Urinary bladder (tissue), 4 donors: ENCODE measurements around the gene FEV. TPM values are rescaled to one million over a fixed set of nuclear protein-coding genes. Genes with fewer than 3 reads are reported as not detected.
A peak's percentile ranks its signal among the peaks of the same experiment; 100 is the strongest.

ENCODE experiments used
- DNase-seq: peaks from one replicate; pipeline ENCODE4 v3.0.0-alpha.2; 2015; ENCODE audit errors: extremely low spot score
- H3K27ac ChIP-seq: one replicate; pipeline ENCODE4 v1.5.1; 2013; ENCODE audit warnings: low read depth, mild to moderate bottlenecking, moderate library complexity
- H3K36me3 ChIP-seq: one replicate; pipeline ENCODE4 v1.6.1; 2013; ENCODE audit warnings: mild to moderate bottlenecking, moderate library complexity; ENCODE audit not compliant: insufficient read depth
- H3K4me1 ChIP-seq: one replicate; pipeline ENCODE4 v1.6.1; 2013; ENCODE audit warnings: mild to moderate bottlenecking, moderate library complexity; ENCODE audit not compliant: insufficient read depth
- H3K4me3 ChIP-seq: one replicate; pipeline ENCODE4 v1.5.1; 2013; ENCODE audit warnings: low read depth, low read length
- WGBS: extraction: QIAGEN DNeasy Blood & Tissue Kit; methylation state at CpG from one replicate; pipeline ENCODE4 v1.1.7; 2013; 5-methylcytosine and 5-hydroxymethylcytosine counted together
- polyA plus RNA-seq: library from polyadenylated mRNA; stranded (reverse); fragments of 200-250 nt; gene quantifications from one replicate; pipeline ENCODE4 v1.2.3, GENCODE V29; 2013
- total RNA-seq: library from RNA; depleted of rRNA; stranded (reverse); fragments of >200 nt; gene quantifications from one replicate; pipeline ENCODE4 v1.2.3, GENCODE V29; 2014
- donor health status: healthy with polysubstance abuse.
- donor health status: healthy.

The FEV gene
- total and polyA plus RNA-seq, 2 donors, result not detected

- no peaks in the 10 kb centered on the region for H3K36me3 ChIP-seq
- H3K4me1 ChIP-seq, result no peaks in the 10 kb centered on the region
- WGBS, result 12% methylated on average over 34 of the region's 34 CpGs
- DNase-seq, result no peak
- no peak overlapping the region for H3K4me3 ChIP-seq
- H3K27ac ChIP-seq, result no peak overlapping the region
Measured at GRCh38 chr2:218961651-218962570, 23.1 kb downstream of the FEV start.

- DNase-seq, result no peak
- Histone ChIP-seq H3K27ac (no peak overlapping the region), H3K4me1 (no peaks in the 10 kb centered on the region), H3K4me3 (no peak overlapping the region), H3K36me3 (no peaks in the 10 kb centered on the region)
- WGBS, result 5% methylated on average over 4 of the region's 4 CpGs
Measured at GRCh38 chr2:218961229-218961628, 23.8 kb downstream of the FEV start.

- no peak overlapping the region for H3K27ac ChIP-seq
- no peaks in the 10 kb centered on the region for H3K4me1 ChIP-seq
- WGBS, result 2% methylated on average over 87 of the region's 87 CpGs
- no peak for DNase-seq
- no peaks in the 10 kb centered on the region for H3K36me3 ChIP-seq
- H3K4me3 ChIP-seq, result no peak overlapping the region
Measured at GRCh38 chr2:218960309-218961165, 24.4 kb downstream of the FEV start.

GRCh38 chr2:218959761-218960308 is 25.1 kb downstream of the FEV start:
- DNase-seq, result no peak
- Histone ChIP-seq H3K4me1 (no peaks in the 10 kb centered on the region), H3K36me3 (no peaks in the 10 kb centered on the region), H3K27ac (no peak overlapping the region), H3K4me3 (peak overlapping the region; percentile 38)
- WGBS, result 1% methylated on average over 67 of the region's 67 CpGs

- Histone ChIP-seq H3K4me1 (no peaks in the 10 kb centered on the region), H3K36me3 (no peaks in the 10 kb centered on the region), H3K4me3 (peak within 1 kb of the TSS; percentile 38), H3K27ac (no peak within 1 kb of the TSS)
- peak; percentile 74 for DNase-seq
- WGBS, result 2% methylated on average over 37 of the region's 37 CpGs
Measured at GRCh38 chr2:218959141-218959731, 25.7 kb downstream of the FEV start, which contains the start of gene CDK5R2. Gene CDK5R2 (plus strand): TSS chr2:218959666. CDS start chr2:218959821, 155 bp downstream.

- 84% methylated on average over 1 of the region's 1 CpG for WGBS
Measured at GRCh38 chr2:218958276-218958675, 26.7 kb downstream of the FEV start.

GRCh38 chr2:218957671-218958070 is 27.3 kb downstream of the FEV start:
- H3K4me3 ChIP-seq, result no peak overlapping the region
- 77% methylated on average over 4 of the region's 4 CpGs for WGBS
- DNase-seq, result no peak
- no peaks in the 10 kb centered on the region for H3K36me3 ChIP-seq
- H3K4me1 ChIP-seq, result no peaks in the 10 kb centered on the region
- no peak overlapping the region for H3K27ac ChIP-seq

More at GRCh38 chr2:218958276-218958675, 26.7 kb downstream of the FEV start:
- Histone ChIP-seq H3K4me3 (no peak overlapping the region), H3K36me3 (no peaks in the 10 kb centered on the region), H3K27ac (no peak overlapping the region), H3K4me1 (no peaks in the 10 kb centered on the region)
- no peak for DNase-seq

- no peak overlapping the region for H3K27ac ChIP-seq
- H3K4me3 ChIP-seq, result no peak overlapping the region
- no peaks in the 10 kb centered on the region for H3K36me3 ChIP-seq
- no peak for DNase-seq
- H3K4me1 ChIP-seq, result no peaks in the 10 kb centered on the region
- 26% methylated on average over 1 of the region's 1 CpG for WGBS
Measured at GRCh38 chr2:218956039-218956438, 28.9 kb downstream of the FEV start.

GRCh38 chr2:218954541-218955300 is 30.3 kb downstream of the FEV start:
- no peak overlapping the region for H3K27ac ChIP-seq
- no peak overlapping the region for H3K4me3 ChIP-seq
- H3K36me3 ChIP-seq, result no peaks in the 10 kb centered on the region
- no peak for DNase-seq
- H3K4me1 ChIP-seq, result no peaks in the 10 kb centered on the region
- WGBS, result 72% methylated on average over 8 of the region's 8 CpGs

- H3K4me3 ChIP-seq, result no peak overlapping the region
- 66% methylated on average over 18 of the region's 18 CpGs for WGBS
- DNase-seq, result no peak
- no peak overlapping the region for H3K27ac ChIP-seq
- H3K4me1 ChIP-seq, result no peaks in the 10 kb centered on the region
- H3K36me3 ChIP-seq, result no peaks in the 10 kb centered on the region
Measured at GRCh38 chr2:218953366-218953954, 31.5 kb downstream of the FEV start.

- WGBS, result 90% methylated on average over 7 of the region's 7 CpGs
- no peaks in the 10 kb centered on the region for H3K36me3 ChIP-seq
- H3K27ac ChIP-seq, result no peak overlapping the region
- H3K4me1 ChIP-seq, result no peaks in the 10 kb centered on the region
- H3K4me3 ChIP-seq, result no peak overlapping the region
- DNase-seq, result no peak
Measured at GRCh38 chr2:218952160-218952559, 32.8 kb downstream of the FEV start.

- H3K36me3 ChIP-seq, result no peaks in the 10 kb centered on the region
- DNase-seq, result no peak
- H3K27ac ChIP-seq, result no peak overlapping the region
- no peaks in the 10 kb centered on the region for H3K4me1 ChIP-seq
- H3K4me3 ChIP-seq, result no peak overlapping the region
- 85% methylated on average over 1 of the region's 1 CpG for WGBS
Measured at GRCh38 chr2:218946621-218947020, 38.4 kb downstream of the FEV start.
